GM12865 (cell line): ENCODE results near the gene SETD1A.

Experiments
- DNase-seq: peaks from one replicate; pipeline ENCODE4 v3.0.0; 2010; ENCODE audit warnings: low read depth
- H3K4me3 ChIP-seq: 2 replicates; pipeline ENCODE4 v1.5.1; 2011; ENCODE audit warnings: mild to moderate bottlenecking, low read depth, low read length, control low read depth
- CTCF ChIP-seq: IDR thresholded peaks from 2 replicates; pipeline ENCODE4 v1.5.1; 2011; ENCODE audit warnings: low read length, control low read depth, low read depth, inconsistent platforms; ENCODE audit not compliant: insufficient read depth; ENCODE audit errors: missing control alignments

The SETD1A gene

GRCh38 chr16:30924913-30925631, 32.5 kb upstream of the SETD1A start:
- no peak for TF ChIP-seq CTCF
- peak overlapping the region; percentile 90 for H3K4me3 ChIP-seq
- DNase-seq: no peak

GRCh38 chr16:30925632-30925987, 31.9 kb upstream of the SETD1A start:
- DNase-seq: no peak
- no peak for TF ChIP-seq CTCF
- H3K4me3 ChIP-seq: no peak overlapping the region

GRCh38 chr16:30925995-30926811, 31.4 kb upstream of the SETD1A start:
- no peak overlapping the region for H3K4me3 ChIP-seq
- no peak for DNase-seq
- no peak for TF ChIP-seq CTCF

- no peak for DNase-seq
- TF ChIP-seq CTCF: no peak
- no peak overlapping the region for H3K4me3 ChIP-seq
Measured at GRCh38 chr16:30926937-30927788, 30.4 kb upstream of the SETD1A start.

- H3K4me3 ChIP-seq: no peak overlapping the region
- DNase-seq: peak; percentile 63
- no peak for TF ChIP-seq CTCF
Measured at GRCh38 chr16:30927789-30928378, 29.7 kb upstream of the SETD1A start.

GRCh38 chr16:30928390-30928789, 29.2 kb upstream of the SETD1A start:
- TF ChIP-seq CTCF: no peak
- DNase-seq: no peak
- H3K4me3 ChIP-seq: no peak overlapping the region
